Measurements from ENCODE around the gene NAT10. TPM values are rescaled to one million over a fixed set of nuclear protein-coding genes. Genes with fewer than 3 reads are reported as not detected.
"Not testable (repeated sequence)": the region's sequence is repeated elsewhere in the genome, so short reads cannot be mapped to it uniquely, and the experiment has no call there.

Gene NAT10
- total RNA-seq, result 100 to 1,000 TPM; 203 to 213 (median 213) TPM

- Mint-ChIP-seq H3K4me1 (ENCODE audit: low read depth) (peaks cover 57% of the 10 kb centered on the region), H3K4me3 (peak within 1 kb of the TSS; percentile 97), H3K9me3 (no peaks in the 10 kb centered on the region), H3K36me3 (ENCODE audit: insufficient read depth) (peaks cover 27% of the 10 kb centered on the region), H3K27me3 (ENCODE audit: low read depth) (no peaks in the 10 kb centered on the region)
- DNase-seq, result peak; percentile 97
- ATAC-seq, result peak; percentile 93 to 94
Measured at GRCh38 chr11:34105079-34105956, at the start of gene NAT10. Gene NAT10 (plus strand): TSS chr11:34105629. CDS start chr11:34108226, 2,597 bp downstream.

GRCh38 chr11:34056672-34057071, 48.8 kb upstream of the NAT10 start:
- H3K36me3 Mint-ChIP-seq (ENCODE audit: insufficient read depth), result peaks cover 17% of the 10 kb centered on the region
- peak overlapping the region; percentile 46 for H3K4me3 Mint-ChIP-seq
- no peak for DNase-seq
- H3K27me3 Mint-ChIP-seq (ENCODE audit: low read depth), result no peaks in the 10 kb centered on the region
- no peaks in the 10 kb centered on the region for H3K9me3 Mint-ChIP-seq
- peaks cover 43% of the 10 kb centered on the region for H3K4me1 Mint-ChIP-seq (ENCODE audit: low read depth)
- ATAC-seq, result no peak

GRCh38 chr11:34063061-34063795, 42.2 kb upstream of the NAT10 start:
- ATAC-seq (no peak), DNase-seq (no peak)
- Mint-ChIP-seq H3K27me3 (ENCODE audit: low read depth) (no peaks in the 10 kb centered on the region), H3K4me1 (ENCODE audit: low read depth) (peaks cover 68% of the 10 kb centered on the region), H3K36me3 (ENCODE audit: insufficient read depth) (peaks cover 27% of the 10 kb centered on the region), H3K4me3 (no peak overlapping the region), H3K9me3 (no peaks in the 10 kb centered on the region)

- Mint-ChIP-seq H3K4me1 (ENCODE audit: low read depth) (peaks cover 62% of the 10 kb centered on the region), H3K9me3 (no peaks in the 10 kb centered on the region), H3K36me3 (ENCODE audit: insufficient read depth) (peaks cover 21% of the 10 kb centered on the region), H3K27me3 (ENCODE audit: low read depth) (no peaks in the 10 kb centered on the region), H3K4me3 (no peak overlapping the region)
- ATAC-seq, result no peak
- DNase-seq, result no peak
Measured at GRCh38 chr11:34064291-34064690, 41.1 kb upstream of the NAT10 start.

- H3K4me3 Mint-ChIP-seq, result no peak overlapping the region
- no peak for DNase-seq
- H3K36me3 Mint-ChIP-seq (ENCODE audit: insufficient read depth), result peaks cover 20% of the 10 kb centered on the region
- no peaks in the 10 kb centered on the region for H3K9me3 Mint-ChIP-seq
- no peaks in the 10 kb centered on the region for H3K27me3 Mint-ChIP-seq (ENCODE audit: low read depth)
- peaks cover 62% of the 10 kb centered on the region for H3K4me1 Mint-ChIP-seq (ENCODE audit: low read depth)
- peak; percentile 71 to 73 for ATAC-seq
Measured at GRCh38 chr11:34065505-34066203, 39.8 kb upstream of the NAT10 start.

DNA sequence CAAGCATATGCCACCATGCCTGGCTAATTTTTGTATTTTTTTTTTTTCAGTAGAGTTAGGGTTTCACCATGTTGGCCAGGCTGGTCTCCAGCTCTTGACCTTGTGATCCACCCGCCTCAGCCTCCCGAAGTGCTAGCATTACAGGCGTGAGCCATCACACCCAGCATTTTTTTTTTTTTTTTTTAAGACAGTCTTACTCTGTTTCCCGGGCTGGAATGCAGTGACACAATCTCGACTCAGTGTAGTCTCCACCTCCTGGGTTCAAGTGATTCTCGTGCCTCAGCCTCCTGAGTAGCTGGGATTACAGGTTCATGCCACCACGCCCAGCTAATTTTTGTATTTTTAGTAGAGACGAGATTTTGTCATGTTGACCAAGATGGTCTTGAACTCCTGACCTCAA, 38.7 kb upstream of the NAT10 start:
- not testable (repeated sequence) for H3K27me3 Mint-ChIP-seq (ENCODE audit: low read depth); DNase-seq; H3K9me3 Mint-ChIP-seq; H3K4me3 Mint-ChIP-seq; ATAC-seq
- Mint-ChIP-seq H3K36me3 (ENCODE audit: insufficient read depth) (peaks cover 20% of the 10 kb centered on the region), H3K4me1 (ENCODE audit: low read depth) (peaks cover 68% of the 10 kb centered on the region)

GRCh38 chr11:34067383-34068065, 37.9 kb upstream of the NAT10 start:
- Mint-ChIP-seq H3K4me3 (peak overlapping the region; percentile 25), H3K4me1 (ENCODE audit: low read depth) (peaks cover 65% of the 10 kb centered on the region)
- no peak for ATAC-seq

GRCh38 chr11:34068111-34068510, 37.3 kb upstream of the NAT10 start:
- H3K9me3 Mint-ChIP-seq, result no peaks in the 10 kb centered on the region
- peak; percentile 55 to 66 for ATAC-seq
- DNase-seq, result no peak
- peaks cover 63% of the 10 kb centered on the region for H3K4me1 Mint-ChIP-seq (ENCODE audit: low read depth)
- H3K36me3 Mint-ChIP-seq (ENCODE audit: insufficient read depth), result peaks cover 16% of the 10 kb centered on the region
- H3K4me3 Mint-ChIP-seq, result no peak overlapping the region
- no peaks in the 10 kb centered on the region for H3K27me3 Mint-ChIP-seq (ENCODE audit: low read depth)

More at GRCh38 chr11:34067383-34068065, 37.9 kb upstream of the NAT10 start:
- Mint-ChIP-seq H3K27me3 (ENCODE audit: low read depth) (no peaks in the 10 kb centered on the region), H3K36me3 (ENCODE audit: insufficient read depth) (peaks cover 18% of the 10 kb centered on the region), H3K9me3 (no peaks in the 10 kb centered on the region)
- no peak for DNase-seq

GRCh38 chr11:34071306-34071705, 34.1 kb upstream of the NAT10 start:
- not testable (repeated sequence) for DNase-seq; H3K27me3 Mint-ChIP-seq (ENCODE audit: low read depth); H3K4me3 Mint-ChIP-seq; H3K9me3 Mint-ChIP-seq; ATAC-seq
- Mint-ChIP-seq H3K4me1 (ENCODE audit: low read depth) (peaks cover 59% of the 10 kb centered on the region), H3K36me3 (ENCODE audit: insufficient read depth) (peaks cover 24% of the 10 kb centered on the region)

DNA sequence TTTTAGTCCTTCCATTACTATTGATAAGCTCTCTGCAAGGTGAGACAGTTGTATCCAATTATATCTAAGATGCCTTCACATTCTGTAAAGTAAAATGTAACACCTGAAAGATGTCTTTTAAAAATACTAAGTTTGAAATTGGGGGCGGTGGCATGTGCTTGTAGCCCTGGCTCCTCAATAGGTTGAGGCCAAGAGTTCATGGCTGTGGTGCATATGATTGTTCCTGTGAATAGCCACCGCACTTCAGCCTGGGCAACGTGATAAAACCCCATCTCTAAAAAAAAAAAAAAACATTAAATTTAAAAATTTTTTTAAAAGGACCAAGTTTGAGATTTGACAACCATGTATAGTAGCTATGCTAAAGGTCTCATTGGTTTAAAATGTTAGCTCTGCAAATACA, 33.4 kb upstream of the NAT10 start:
- no peak for ATAC-seq
- H3K9me3 Mint-ChIP-seq, result no peaks in the 10 kb centered on the region
- no peak overlapping the region for H3K4me3 Mint-ChIP-seq
- no peaks in the 10 kb centered on the region for H3K27me3 Mint-ChIP-seq (ENCODE audit: low read depth)
- no peak for DNase-seq
- peaks cover 24% of the 10 kb centered on the region for H3K36me3 Mint-ChIP-seq (ENCODE audit: insufficient read depth)
- H3K4me1 Mint-ChIP-seq (ENCODE audit: low read depth), result peaks cover 54% of the 10 kb centered on the region

- H3K27me3 Mint-ChIP-seq (ENCODE audit: low read depth), result no peaks in the 10 kb centered on the region
- H3K9me3 Mint-ChIP-seq, result no peaks in the 10 kb centered on the region
- peaks cover 48% of the 10 kb centered on the region for H3K4me1 Mint-ChIP-seq (ENCODE audit: low read depth)
- DNase-seq (no peak), ATAC-seq (no peak)
- H3K4me3 Mint-ChIP-seq, result no peak overlapping the region
- peaks cover 26% of the 10 kb centered on the region for H3K36me3 Mint-ChIP-seq (ENCODE audit: insufficient read depth)
Measured at GRCh38 chr11:34072832-34073231, 32.6 kb upstream of the NAT10 start.

DNA sequence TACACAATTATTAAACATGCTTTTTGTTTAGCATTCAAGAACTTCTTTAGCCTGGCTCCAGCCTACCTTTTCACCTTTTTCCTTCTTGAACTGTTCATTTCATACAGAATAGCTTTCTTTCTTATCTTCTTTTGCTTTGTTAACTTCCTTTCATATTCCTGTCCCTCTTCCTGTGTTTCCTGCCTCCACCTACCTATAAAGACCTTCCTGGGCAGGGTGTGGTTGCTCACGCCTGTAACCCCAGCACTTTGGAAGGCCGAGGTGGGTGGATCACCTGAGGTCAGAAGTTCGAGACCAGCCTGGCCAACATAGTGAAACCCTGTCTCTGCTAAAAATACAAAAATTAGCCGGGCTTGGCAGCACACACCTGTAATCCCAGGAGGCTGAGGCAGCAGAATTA, 31.0 kb upstream of the NAT10 start:
- peaks cover 41% of the 10 kb centered on the region for H3K4me1 Mint-ChIP-seq (ENCODE audit: low read depth)
- no peak for DNase-seq
- no peaks in the 10 kb centered on the region for H3K9me3 Mint-ChIP-seq
- H3K36me3 Mint-ChIP-seq (ENCODE audit: insufficient read depth), result peaks cover 35% of the 10 kb centered on the region
- ATAC-seq, result no peak
- no peak overlapping the region for H3K4me3 Mint-ChIP-seq
- H3K27me3 Mint-ChIP-seq (ENCODE audit: low read depth), result no peaks in the 10 kb centered on the region

DNA sequence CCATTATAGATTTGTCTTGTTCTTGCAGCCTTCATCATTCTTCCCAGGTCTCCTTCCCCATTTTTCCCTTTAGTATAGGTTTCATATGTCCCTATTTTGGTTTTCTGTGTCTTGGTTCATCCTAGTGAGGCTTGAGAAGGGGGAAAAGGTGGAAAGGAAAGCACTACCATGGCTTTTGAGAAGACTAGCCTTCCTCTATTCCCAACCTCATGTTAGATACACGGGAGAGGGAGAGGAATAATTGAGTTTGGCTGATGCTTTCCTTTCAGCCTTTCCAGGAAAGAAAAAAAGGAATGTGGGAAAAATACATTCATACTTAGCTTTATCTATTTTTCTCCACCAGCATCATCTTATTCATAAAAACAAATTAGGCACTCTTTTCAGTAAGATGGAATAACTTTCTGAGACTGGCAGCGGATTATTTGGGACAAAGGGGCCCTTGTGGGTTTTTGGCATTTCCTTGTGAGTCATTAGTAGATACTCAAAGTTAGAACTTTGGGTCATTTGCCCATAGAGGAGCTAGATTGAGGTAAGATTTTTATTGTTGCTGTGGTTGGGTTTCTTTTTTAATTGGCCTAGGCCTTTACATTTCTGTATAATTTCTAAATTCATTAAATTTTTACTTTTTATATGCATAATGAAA, 30.1 kb upstream of the NAT10 start:
- DNase-seq, result no peak
- peaks cover 34% of the 10 kb centered on the region for H3K4me1 Mint-ChIP-seq (ENCODE audit: low read depth)

More for the DNA sequence above, 30.1 kb upstream of the NAT10 start:
- ATAC-seq, result no peak
- H3K4me3 Mint-ChIP-seq, result no peak overlapping the region
- H3K9me3 Mint-ChIP-seq, result no peaks in the 10 kb centered on the region
- peaks cover 35% of the 10 kb centered on the region for H3K36me3 Mint-ChIP-seq (ENCODE audit: insufficient read depth)
- no peaks in the 10 kb centered on the region for H3K27me3 Mint-ChIP-seq (ENCODE audit: low read depth)

All from activated T-cell treated with anti-CD3 and anti-CD28 coated beads, Interleukin-2, amount 50 U/mL, for 4 hours (primary cell).